Astrocyte of the spinal cord (primary cell): Measurements from ENCODE around the gene ARHGEF4.
"Not testable (repeated sequence)": the region's sequence is repeated elsewhere in the genome, so short reads cannot be mapped to it uniquely, and the experiment has no call there.

Source experiments
- DNase-seq: peaks from one replicate; pipeline ENCODE4 v3.0.0; 2011; ENCODE audit warnings: low read depth, low spot score
- H3K4me3 ChIP-seq: 2 replicates; pipeline ENCODE4 v1.5.1; 2011; ENCODE audit warnings: low read depth, mild to moderate bottlenecking, low read length, moderate library complexity
- CTCF ChIP-seq: IDR thresholded peaks from 2 replicates; pipeline ENCODE4 v1.5.1; 2012; ENCODE audit warnings: low read depth, mild to moderate bottlenecking, low read length, inconsistent platforms
- in situ Hi-C: cut with HindIII; loops from 2 replicates; pipeline ENCODE4 v1.10.0; 2017; ENCODE audit warnings: low sequenced_read_pairs

The ARHGEF4 gene

GRCh38 chr2:131056932-131057287 lies 220.2 kb downstream of the ARHGEF4 start:
- in situ Hi-C loops = no loop called here

GRCh38 chr2:131058214-131058843 lies 221.6 kb downstream of the ARHGEF4 start:
- no peak overlapping the region for H3K4me3 ChIP-seq
- in situ Hi-C loops = no loop called here

More at GRCh38 chr2:131056932-131057287, 220.2 kb downstream of the ARHGEF4 start:
- TF ChIP-seq CTCF = no peak
- DNase-seq = no peak
- H3K4me3 ChIP-seq = no peak overlapping the region

GRCh38 chr2:131058920-131059319 lies 222.2 kb downstream of the ARHGEF4 start:
- DNase-seq = no peak
- no peak for TF ChIP-seq CTCF
- in situ Hi-C loops = no loop called here
- H3K4me3 ChIP-seq = no peak overlapping the region

More at GRCh38 chr2:131058214-131058843, 221.6 kb downstream of the ARHGEF4 start:
- DNase-seq = no peak
- TF ChIP-seq CTCF = no peak

DNA sequence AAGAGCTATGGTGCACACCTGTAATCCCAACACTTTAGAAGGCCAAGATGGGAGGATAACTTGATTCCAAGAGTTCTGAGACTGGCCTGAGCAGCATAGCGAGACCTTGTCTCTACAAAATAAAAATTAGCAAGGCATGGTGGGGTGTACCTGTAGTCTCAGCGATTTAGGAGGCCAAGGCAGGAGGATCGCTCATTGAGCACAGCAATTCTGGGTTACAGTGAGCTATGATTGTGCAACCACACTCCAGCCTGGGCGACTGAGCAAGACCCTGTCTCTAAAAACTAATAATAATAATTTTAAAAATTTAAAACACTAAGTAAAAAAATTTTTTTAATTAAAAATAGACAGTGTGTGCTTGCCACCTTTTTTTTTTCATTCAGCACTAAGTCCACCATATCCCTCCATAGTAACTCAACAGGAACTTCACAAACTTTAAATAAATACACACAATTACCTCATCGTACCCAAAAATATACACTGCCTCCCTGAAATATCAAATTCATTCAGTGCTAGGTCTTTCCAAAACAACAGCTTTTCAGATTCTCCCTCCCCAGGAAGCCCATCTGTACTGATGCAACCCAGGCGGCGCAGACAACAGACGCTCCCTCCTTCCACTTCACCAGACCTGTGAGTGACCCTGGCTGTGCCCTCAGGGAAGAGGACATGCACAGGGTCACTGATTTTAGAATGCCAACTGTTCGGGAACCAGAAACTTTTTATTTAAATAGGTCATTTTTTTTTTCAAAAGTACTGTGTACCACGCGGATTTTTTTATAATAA lies 227.0 kb downstream of the ARHGEF4 start:
- H3K4me3 ChIP-seq = no peak overlapping the region
- TF ChIP-seq CTCF = no peak
- in situ Hi-C loops = no loop called here
- DNase-seq = peak; percentile 21

GRCh38 chr2:131064589-131065512 lies 228.1 kb downstream of the ARHGEF4 start:
- no peak for TF ChIP-seq CTCF
- in situ Hi-C loops = no loop called here
- no peak overlapping the region for H3K4me3 ChIP-seq
- no peak for DNase-seq

DNA sequence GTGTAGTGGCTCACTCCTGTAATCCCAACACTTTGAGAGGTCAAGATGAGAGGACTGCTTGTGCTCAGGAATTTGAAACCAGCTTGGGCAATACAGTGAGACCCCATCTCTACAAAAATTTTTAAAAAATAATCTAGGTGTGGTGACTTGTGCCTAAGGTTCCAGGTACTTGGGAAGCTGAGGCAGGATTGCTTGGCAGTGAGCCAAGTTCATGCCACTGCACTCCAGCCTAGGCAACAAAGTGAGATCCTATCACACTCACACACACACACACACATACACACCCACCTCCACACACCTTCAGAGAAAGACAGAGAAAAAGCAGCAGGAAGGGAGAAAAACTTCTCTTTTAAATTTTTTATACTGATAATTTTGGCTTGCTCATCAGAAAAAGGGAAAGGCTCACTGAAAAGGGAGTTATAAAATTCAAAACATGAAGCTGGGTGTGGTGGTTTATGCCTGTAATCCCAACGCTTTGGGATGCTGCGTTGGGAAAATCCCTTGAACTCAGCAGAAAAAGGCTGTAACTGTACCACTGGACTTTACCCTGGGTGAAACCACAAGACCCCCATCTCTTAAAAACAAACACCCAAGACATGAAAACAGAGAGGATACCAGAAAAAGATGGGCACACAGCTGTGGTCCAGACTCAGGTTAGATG lies 230.9 kb downstream of the ARHGEF4 start:
- H3K4me3 ChIP-seq = no peak overlapping the region
- in situ Hi-C loops = no loop called here
- TF ChIP-seq CTCF = no peak
- DNase-seq = no peak

DNA sequence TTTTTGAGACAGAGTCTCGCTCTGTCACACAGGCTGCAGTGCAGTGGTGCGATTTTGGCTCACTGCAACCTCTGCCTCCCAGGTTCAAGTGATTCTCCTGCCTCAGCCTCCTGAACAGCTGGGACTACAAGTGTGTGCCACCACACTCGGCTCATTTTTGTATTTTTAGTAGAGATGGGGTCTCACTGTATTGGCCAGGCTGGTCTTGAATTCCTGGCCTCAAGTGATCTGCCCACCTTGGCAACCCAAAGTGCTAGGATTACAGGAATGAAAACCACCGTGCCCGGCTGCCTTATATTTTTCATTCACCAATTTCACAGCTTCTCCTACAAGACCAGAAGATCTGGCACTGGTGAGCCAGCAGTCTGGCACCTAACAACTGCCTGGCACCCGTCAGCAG lies 231.5 kb downstream of the ARHGEF4 start:
- in situ Hi-C loops, DNase-seq, H3K4me3 ChIP-seq: not testable (repeated sequence)

GRCh38 chr2:131075578-131075977 lies 238.9 kb downstream of the ARHGEF4 start:
- H3K4me3 ChIP-seq, in situ Hi-C loops, DNase-seq: not testable (repeated sequence)
